IMR-90 (cell line): ENCODE measurements around the gene EHMT1. TPM values are rescaled to one million over a fixed set of nuclear protein-coding genes. Genes with fewer than 3 reads are reported as not detected.

Experiments
- ATAC-seq: fragments of 200-7000 bp; cut with Tn5 transposase; 2 replicates; pipeline ENCODE4 v1.9.1; 2020; ENCODE audit warnings: low read depth, mild to moderate bottlenecking, moderate library complexity
- BruUV-seq: library from RNA; stranded (reverse); fragments of 400-500 nt; replicated peaks from 2 replicates; lab custom pipeline; 2021; lab: Mats Ljungman, UMichigan
- CTCF ChIA-PET: fragments of 300-600 bp; formaldehyde crosslinking; extraction: SDS; loops from one replicate; lab custom pipeline; 2021; ENCODE audit warnings: antibody characterized with exemption; lab: Yijun Ruan, JAX
- POLR2A ChIA-PET: fragments of 300-600 bp; sonication (Branson Sonifier 250); formaldehyde crosslinking; loops from one replicate; lab custom pipeline; 2022; ENCODE audit warnings: antibody characterized with exemption; ENCODE audit not compliant: unreplicated experiment; lab: Charles Lee
- DNase-seq: peaks from one replicate; pipeline ENCODE4 v3.0.0; 2013
- H2AFZ ChIP-seq: replicated peaks from 2 replicates; pipeline ENCODE3; 2013; ENCODE audit warnings: low read length, mild to moderate bottlenecking; ENCODE audit not compliant: poor library complexity
- H2AK5ac ChIP-seq: 2 replicates; pipeline ENCODE4 v1.6.1; 2013; ENCODE audit warnings: low read depth, low read length, inconsistent platforms
- H2AK9ac ChIP-seq: replicated peaks from 2 replicates; pipeline ENCODE3; 2013; ENCODE audit warnings: mild to moderate bottlenecking, low read depth, low read length, moderate library complexity; ENCODE audit not compliant: poor library complexity
- H2BK120ac ChIP-seq: 2 replicates; pipeline ENCODE4 v1.6.1; 2013; ENCODE audit warnings: low read depth, low read length, inconsistent platforms
- H2BK15ac ChIP-seq: 3 replicates; pipeline ENCODE4 v1.6.1; 2013; ENCODE audit warnings: low read depth, low read length, inconsistent platforms
- H2BK20ac ChIP-seq: 2 replicates; pipeline ENCODE4 v1.6.1; 2013; ENCODE audit warnings: low read depth, mild to moderate bottlenecking, inconsistent platforms, low read length, moderate library complexity
- H2BK5ac ChIP-seq: 2 replicates; pipeline ENCODE4 v1.6.1; 2013; ENCODE audit warnings: mild to moderate bottlenecking, low read depth, low read length, inconsistent platforms; ENCODE audit not compliant: poor library complexity, severe bottlenecking
- H3K14ac ChIP-seq: replicated peaks from 2 replicates; pipeline ENCODE4 v1.6.1; 2013; ENCODE audit warnings: low read depth, low read length, inconsistent platforms
- H3K18ac ChIP-seq: 2 replicates; pipeline ENCODE4 v1.6.1; 2013; ENCODE audit warnings: low read depth, low read length, control low read depth
- H3K23ac ChIP-seq: 2 replicates; pipeline ENCODE4 v1.6.1; 2013; ENCODE audit warnings: low read depth, low read length, inconsistent platforms
- H3K27ac ChIP-seq: 2 replicates; pipeline ENCODE4 v1.5.1; 2013; ENCODE audit warnings: mild to moderate bottlenecking, control low read depth, low read length; ENCODE audit not compliant: insufficient read depth
- H3K27me3 ChIP-seq: 2 replicates; pipeline ENCODE4 v1.6.1; 2013; ENCODE audit warnings: low read length; ENCODE audit not compliant: control insufficient read depth, insufficient read depth
- H3K36me3 ChIP-seq: 2 replicates; pipeline ENCODE4 v1.6.1; 2013; ENCODE audit warnings: low read length, mixed read lengths; ENCODE audit not compliant: control insufficient read depth, insufficient read depth
- H3K4ac ChIP-seq: 2 replicates; pipeline ENCODE4 v1.6.1; 2013; ENCODE audit warnings: low read depth, low read length, inconsistent platforms
- H3K4me1 ChIP-seq: 2 replicates; pipeline ENCODE4 v1.6.1; 2013; ENCODE audit warnings: low read length, mixed read lengths; ENCODE audit not compliant: control insufficient read depth, insufficient read depth
- H3K4me2 ChIP-seq: 2 replicates; pipeline ENCODE4 v1.6.1; 2013; ENCODE audit warnings: low read depth, mild to moderate bottlenecking, control low read depth, low read length, moderate library complexity
- H3K4me3 ChIP-seq: 2 replicates; pipeline ENCODE4 v1.5.1; 2013; ENCODE audit warnings: low read depth, mild to moderate bottlenecking, control low read depth, low read length, moderate library complexity; ENCODE audit not compliant: insufficient read depth
- H3K56ac ChIP-seq: 2 replicates; pipeline ENCODE4 v1.6.1; 2013; ENCODE audit warnings: low read length, inconsistent platforms; ENCODE audit not compliant: insufficient read depth; ENCODE audit errors: extremely low read depth
- H3K79me1 ChIP-seq, 2 experiments: 2 replicates each; pipeline ENCODE4 v1.6.1; 2013; ENCODE audit warnings: low read length in 2 of 2, inconsistent platforms in 1 of 2, low read depth in 1 of 2
- H3K9ac ChIP-seq: 2 replicates; pipeline ENCODE4 v1.6.1; 2013; ENCODE audit warnings: low read depth, low read length, control low read depth
- H3K9me1 ChIP-seq: 2 replicates; pipeline ENCODE4 v1.6.1; 2013; ENCODE audit warnings: low read length, inconsistent platforms; ENCODE audit not compliant: insufficient read depth
- H3K9me3 ChIP-seq: 2 replicates; pipeline ENCODE4 v1.6.1; 2013; ENCODE audit warnings: low read length; ENCODE audit not compliant: control insufficient read depth, insufficient read depth
- H4K20me1 ChIP-seq: 2 replicates; pipeline ENCODE4 v1.6.1; 2013; ENCODE audit warnings: low read length, inconsistent platforms; ENCODE audit not compliant: insufficient read depth
- H4K5ac ChIP-seq: 2 replicates; pipeline ENCODE4 v1.6.1; 2013; ENCODE audit warnings: mild to moderate bottlenecking, low read depth, low read length, control low read depth
- H4K8ac ChIP-seq, 2 experiments: 2 replicates each; pipeline ENCODE4 v1.6.1; 2013; ENCODE audit warnings: low read depth in 2 of 2, low read length in 2 of 2, control low read depth in 1 of 2, inconsistent platforms in 1 of 2
- H4K91ac ChIP-seq: 2 replicates; pipeline ENCODE4 v1.6.1; 2013; ENCODE audit warnings: low read depth, low read length, inconsistent platforms; ENCODE audit not compliant: insufficient read depth
- CEBPB ChIP-seq: IDR thresholded peaks from 2 replicates; pipeline ENCODE4 v1.6.1; 2012; ENCODE audit warnings: low read depth, low read length, improper control_type of control experiment
- FOS ChIP-seq: fragments of 150-350 bp; IDR thresholded peaks from 2 replicates; pipeline ENCODE4 v1.6.1; 2016; ENCODE audit warnings: low read depth, low read length
- MAFK ChIP-seq: IDR thresholded peaks from 2 replicates; pipeline ENCODE4 v1.6.1; 2012; ENCODE audit warnings: low read depth, low read length, improper control_type of control experiment
- MAZ ChIP-seq: IDR thresholded peaks from 2 replicates; pipeline ENCODE4 v1.6.1; 2012; ENCODE audit warnings: low read depth, mild to moderate bottlenecking, low read length, improper control_type of control experiment, moderate library complexity, borderline replicate concordance
- MXI1 ChIP-seq: IDR thresholded peaks from 2 replicates; pipeline ENCODE4 v1.6.1; 2012; ENCODE audit warnings: low read depth, mild to moderate bottlenecking, low read length, moderate library complexity, borderline replicate concordance
- RAD21 ChIP-seq: IDR thresholded peaks from 2 replicates; pipeline ENCODE4 v1.6.1; 2012; ENCODE audit warnings: low read length, improper control_type of control experiment
- RCOR1 ChIP-seq: IDR thresholded peaks from 2 replicates; pipeline ENCODE4 v1.6.1; 2012; ENCODE audit warnings: mild to moderate bottlenecking, low read length, improper control_type of control experiment; ENCODE audit not compliant: insufficient replicate concordance
- SMC3 ChIP-seq: fragments of 150-350 bp; IDR thresholded peaks from 2 replicates; pipeline ENCODE4 v1.6.1; 2016; ENCODE audit warnings: low read depth, mild to moderate bottlenecking, antibody characterized with exemption, low read length, moderate library complexity
- WGBS, 2 experiments: methylation state at CpG; one replicate each; pipeline versions ENCODE4 v1.1.5 to v1.1.7; 2013; ENCODE audit warnings: missing lambda C conversion rate in 2 of 2; ENCODE audit not compliant: insufficient read length in 1 of 2; ENCODE audit errors: extremely low coverage in 2 of 2; 5-methylcytosine and 5-hydroxymethylcytosine counted together
- dilution Hi-C: fragments of 300-500 bp; cut with HindIII; formaldehyde crosslinking; loops from one replicate; pipeline ENCODE4 v1.14.3; 2018; ENCODE audit warnings: low sequenced_read_pairs; ENCODE audit not compliant: unreplicated experiment
- in situ Hi-C: fragments of 300-500 bp; cut with MboI; formaldehyde crosslinking; loops from 3 replicates; pipeline ENCODE4 v1.14.3; 2019; ENCODE audit warnings: low sequenced_read_pairs, inconsistent platforms, mixed read lengths
- intact Hi-C: fragments of 100-400 bp; cut with micrococcal nuclease; formaldehyde crosslinking; loops from 2 replicates; pipeline ENCODE4 v1.10.0; 2022
- polyA plus RNA-seq, 3 experiments: library from polyadenylated mRNA; depleted of rRNA; stranded (reverse); fragments of >200 nt; gene quantifications; 2 replicates each; pipeline ENCODE4 v1.2.3, GENCODE V29; 2012; ENCODE audit warnings: low replicate concordance in 1 of 3
- total RNA-seq: library from RNA; depleted of rRNA; stranded (reverse); fragments of >200 nt; gene quantifications from 2 replicates; pipeline ENCODE4 v1.2.3, GENCODE V29; 2012

Gene EHMT1
- total and polyA plus RNA-seq, 2 of the 4 experiments (the other 2 are of a cell fraction), result 32.8 to 35.1 TPM

DNA sequence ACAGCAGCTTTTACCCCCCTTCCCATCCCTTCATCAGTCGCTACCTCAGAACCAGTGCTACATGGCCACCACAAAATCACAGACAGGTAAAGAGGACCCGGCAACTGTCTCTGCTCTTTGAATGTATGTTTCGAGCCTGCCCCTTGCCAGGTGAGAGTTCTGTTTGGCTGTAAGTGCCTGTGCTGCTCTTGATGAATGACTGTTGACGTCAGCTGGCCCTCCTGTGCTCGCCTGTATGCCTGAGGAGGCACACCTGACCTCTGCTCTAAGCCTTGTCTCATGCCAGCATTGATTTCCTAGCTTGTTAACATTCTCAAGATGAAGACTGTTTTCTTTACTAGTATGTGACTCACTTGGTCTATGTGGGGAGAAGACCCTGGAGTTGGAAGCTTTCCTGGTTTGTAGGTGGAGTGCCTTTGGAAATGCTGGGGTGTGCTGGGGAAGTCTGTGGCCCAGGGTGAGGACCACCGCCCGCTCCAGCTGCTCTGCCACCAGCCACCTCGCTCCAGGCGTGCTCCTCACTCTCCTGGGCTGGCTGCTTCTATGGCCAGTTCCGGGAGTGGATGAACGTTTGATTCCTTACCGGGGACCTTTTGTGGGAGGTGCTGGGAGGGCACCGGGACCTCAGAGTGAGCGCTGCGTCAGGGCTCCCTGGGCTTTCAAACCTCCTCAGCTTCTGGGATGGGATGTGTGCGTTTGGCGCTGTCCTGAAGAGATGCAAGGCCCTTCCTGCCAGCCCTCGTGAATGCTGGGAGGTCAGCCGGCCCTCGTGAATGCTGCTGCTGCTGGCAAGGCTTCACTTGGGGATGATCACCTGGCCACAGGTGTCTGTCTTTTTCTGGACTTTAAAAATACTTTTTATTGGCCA lies 109.9 kb downstream of the EHMT1 start (continued):
- TF ChIP-seq RCOR1 (no peak), RAD21 (no peak)

DNA sequence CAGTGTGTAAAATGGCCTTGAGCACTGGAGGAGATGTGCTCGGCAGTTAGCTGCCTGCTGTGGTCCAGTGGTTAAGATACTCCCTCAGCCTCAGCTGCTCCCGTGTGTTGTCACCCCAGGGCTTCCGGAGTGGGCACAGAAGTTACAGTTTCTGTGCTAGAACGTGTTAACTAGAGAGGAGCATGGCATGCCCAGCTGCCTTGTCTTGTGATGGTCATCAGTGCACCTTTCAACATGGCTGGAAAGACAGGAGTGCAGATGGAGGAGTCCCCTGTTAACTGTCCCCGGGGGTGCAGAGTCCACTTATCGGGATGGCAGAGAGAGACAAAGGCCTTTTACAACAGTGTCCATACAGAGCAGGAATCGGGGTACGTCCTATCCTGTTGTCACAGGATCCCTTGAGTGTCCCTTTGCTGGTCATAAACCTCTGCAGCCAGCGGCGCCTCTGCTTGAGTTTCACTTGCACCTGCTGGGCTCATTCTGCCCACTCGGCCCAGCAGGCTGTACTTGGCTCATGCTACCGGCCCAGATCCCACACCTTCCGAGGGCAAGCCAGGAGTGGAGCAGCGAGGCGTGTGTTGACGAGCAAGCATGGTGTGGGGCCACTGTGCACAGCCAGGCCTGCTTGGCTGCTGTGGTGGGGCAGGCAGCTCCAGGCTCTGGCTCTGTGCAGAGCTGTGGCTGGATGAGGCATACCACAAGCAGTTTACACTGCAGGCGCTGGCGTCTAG lies 112.6 kb downstream of the EHMT1 start:
- CTCF ChIA-PET, result no interaction called here
- Histone ChIP-seq H3K27me3 (no peaks in the 10 kb centered on the region), H3K9me1 (peaks cover 14% of the 10 kb centered on the region), H3K23ac (no peak overlapping the region), H2BK15ac (no peak overlapping the region), H3K79me1 (peaks cover 32 to 59% of the 10 kb centered on the region in 2 experiments), H2BK20ac (no peak overlapping the region), H3K4ac (no peak overlapping the region), H4K8ac (no peak overlapping the region), H4K20me1 (peaks cover 4% of the 10 kb centered on the region), H4K91ac (no peak overlapping the region), H4K5ac (no peak overlapping the region), H3K4me1 (peaks cover 4% of the 10 kb centered on the region; the same call in 1 of the 2 replicates), H2AK9ac (no peak overlapping the region), H3K56ac (no peak overlapping the region), H3K4me2 (no peak overlapping the region), H3K18ac (no peak overlapping the region), H2AK5ac (no peak overlapping the region), H3K4me3 (no peak overlapping the region), H3K9ac (no peak overlapping the region), H3K9me3 (peaks cover 6% of the 10 kb centered on the region), H3K14ac (no peak overlapping the region), H2BK5ac (no peak overlapping the region), H3K27ac (no peak overlapping the region), H3K36me3 (peaks cover 40% of the 10 kb centered on the region), H2AFZ (no peak overlapping the region), H2BK120ac (no peak overlapping the region)
- BruUV-seq, result no TSS peak
- intact Hi-C loops, result no loop called here
- TF ChIP-seq SMC3, result no peak
- no peak for TF ChIP-seq CEBPB
- no peak for TF ChIP-seq MXI1
- no peak for TF ChIP-seq MAZ
- TF ChIP-seq MAFK, result no peak
- no peak for TF ChIP-seq RAD21
- TF ChIP-seq FOS, result no peak
- DNase-seq (no peak), ATAC-seq (no peak)
- 90% methylated on average over 8 of the region's 18 CpGs; no CpG with 5 or more reads in 1 of the 2 experiments for WGBS, 2 experiments
- in situ Hi-C loops, result no loop called here
- POLR2A ChIA-PET, result no interaction called here
- dilution Hi-C loops, result no loop called here
